GM12891 (cell line): ENCODE results near the gene WNK1.

ENCODE experiments used
- POLR2A ChIP-seq: IDR thresholded peaks from 2 replicates; pipeline ENCODE4 v1.6.1; 2011; ENCODE audit warnings: low read depth, low read length, control low read depth
- POLR2AphosphoS5 ChIP-seq: IDR thresholded peaks from 2 replicates; pipeline ENCODE4 v1.6.1; 2011; ENCODE audit warnings: low read depth, low read length, control low read depth
- SPI1 ChIP-seq: IDR thresholded peaks from 2 replicates; pipeline ENCODE4 v1.6.1; 2011; ENCODE audit warnings: low read depth, low read length, control low read depth
- TAF1 ChIP-seq: IDR thresholded peaks from 2 replicates; pipeline ENCODE4 v1.6.1; 2011; ENCODE audit warnings: low read depth, low read length, control low read depth

GRCh38 chr12:873954-874353 lies 121.6 kb downstream of the WNK1 start:
- TF ChIP-seq SPI1, result no peak
- TF ChIP-seq POLR2AphosphoS5, result no peak
- TF ChIP-seq TAF1, result no peak
- no peak for TF ChIP-seq POLR2A
